HepG2 (cell line): Measurements from ENCODE around the gene CFHR3. TPM values are rescaled to one million over a fixed set of nuclear protein-coding genes. Genes with fewer than 3 reads are reported as not detected.

Experiments used
- ATAC-seq: fragments of 200-7000 bp; cut with Tn5 transposase; 3 replicates; pipeline ENCODE4 v1.9.1; 2020; ENCODE audit warnings: mild to moderate bottlenecking, moderate library complexity
- BruUV-seq: library from RNA; stranded (reverse); fragments of 400-500 nt; replicated peaks from 2 replicates; lab custom pipeline; 2021; lab: Mats Ljungman, UMichigan
- CTCF ChIA-PET: fragments of 300-600 bp; formaldehyde crosslinking; extraction: SDS; loops from one replicate; lab custom pipeline; 2021; ENCODE audit warnings: low total read pairs, inconsistent platforms, low intra/inter-chr PET ratio; lab: Yijun Ruan, JAX
- POLR2A ChIA-PET: fragments of 350-600 bp; sonication (Branson Sonifier 250); formaldehyde crosslinking; loops from one replicate; lab custom pipeline; 2020; ENCODE audit warnings: antibody characterized with exemption, inconsistent platforms; lab: Yijun Ruan, JAX
- DNase-seq: peaks from one replicate; pipeline ENCODE4 v3.0.0-alpha.2; 2015; ENCODE audit warnings: low spot score
- FAIRE-seq: peaks from 3 replicates; lab custom pipeline; 2011; peaks lifted over from hg19 to GRCh38; lab: Jason Lieb, UNC
- H2AFZ ChIP-seq: one replicate; pipeline ENCODE4 v1.6.1; 2011; ENCODE audit warnings: low read length, inconsistent platforms
- H3K27ac ChIP-seq: fragments of 300-600 bp; 3 replicates; pipeline ENCODE4 v1.8.0; 2011; ENCODE audit warnings: mixed run types, mild to moderate bottlenecking, mixed read lengths, low read length, inconsistent platforms; ENCODE audit not compliant: insufficient read depth; ENCODE audit errors: extremely low read length
- H3K27me3 ChIP-seq, 2 experiments: fragments of 200-600 bp in 1 of 2; 2 replicates in 1 of 2; 3 replicates in 1 of 2; pipeline versions ENCODE4 v1.6.0 to v1.8.0; 2011; ENCODE audit warnings: low read length in 2 of 2, mild to moderate bottlenecking in 2 of 2, moderate library complexity in 2 of 2, inconsistent platforms in 1 of 2; ENCODE audit not compliant: insufficient read depth in 2 of 2, control insufficient read depth in 1 of 2
- H3K36me3 ChIP-seq, 2 experiments: fragments of 200-600 bp in 1 of 2; replicated peaks in 1 of 2; 2 replicates in 1 of 2; 3 replicates in 1 of 2; pipeline versions ENCODE4 v1.5.1 to v1.8.0; 2011; ENCODE audit warnings: low read length in 2 of 2, inconsistent platforms in 1 of 2; ENCODE audit not compliant: insufficient read depth in 2 of 2, control insufficient read depth in 1 of 2
- H3K4me1 ChIP-seq: 2 replicates; pipeline ENCODE4 v1.5.1; 2012; ENCODE audit warnings: low read length, inconsistent platforms; ENCODE audit not compliant: insufficient read depth
- H3K4me2 ChIP-seq: 2 replicates; pipeline ENCODE4 v1.6.0; 2011; ENCODE audit warnings: low read depth, low read length, inconsistent platforms
- H3K4me3 ChIP-seq, 3 experiments: fragments of 200-600 bp in 1 of 3; sonication (generic), shearing (Covaris generic) in 1 of 3; replicated peaks in 1 of 3; 2 replicates each; pipeline ENCODE4 v1.5.1; 2011 to 2016; ENCODE audit warnings: low read length in 3 of 3, inconsistent platforms in 2 of 3, low read depth in 2 of 3, mild to moderate bottlenecking in 2 of 3, control low read depth in 1 of 3, mixed read lengths in 1 of 3; ENCODE audit not compliant: insufficient read depth in 1 of 3
- H3K79me2 ChIP-seq: one replicate; pipeline ENCODE4 v1.6.1; 2011; ENCODE audit warnings: low read length, inconsistent platforms; ENCODE audit not compliant: insufficient read depth
- H3K9ac ChIP-seq: 2 replicates; pipeline ENCODE4 v1.6.0; 2011; ENCODE audit warnings: mild to moderate bottlenecking, low read depth, low read length, inconsistent platforms; ENCODE audit not compliant: insufficient read depth
- H3K9me3 ChIP-seq: 2 replicates; pipeline ENCODE4 v1.5.1; 2012; ENCODE audit warnings: mild to moderate bottlenecking, low read length
- H4K20me1 ChIP-seq: 2 replicates; pipeline ENCODE4 v1.6.0; 2011; ENCODE audit warnings: inconsistent platforms, mild to moderate bottlenecking, low read length, moderate library complexity; ENCODE audit not compliant: insufficient read depth
- AHDC1 ChIP-seq: sonication (generic); formaldehyde crosslinking; IDR thresholded peaks from 2 replicates; pipeline ENCODE4 v1.5.1; 2020; ENCODE audit warnings: mild to moderate bottlenecking, missing genetic modification reagents, borderline replicate concordance
- ARNT2 ChIP-seq: sonication (generic); formaldehyde crosslinking; IDR thresholded peaks from 2 replicates; pipeline ENCODE4 v1.8.0; 2022; ENCODE audit warnings: mild to moderate bottlenecking, low read depth, missing genetic modification reagents, moderate library complexity
- DMTF1 ChIP-seq: sonication (generic); formaldehyde crosslinking; IDR thresholded peaks from 2 replicates; pipeline ENCODE4 v1.4.0; 2020; ENCODE audit warnings: mild to moderate bottlenecking, missing genetic modification reagents
- HES4 ChIP-seq: sonication (generic); formaldehyde crosslinking; IDR thresholded peaks from 2 replicates; pipeline ENCODE4 v1.9.0; 2021; ENCODE audit warnings: mild to moderate bottlenecking, missing genetic modification reagents, borderline replicate concordance
- RERE ChIP-seq: IDR thresholded peaks from 2 replicates; pipeline ENCODE4 v1.6.1; 2016; ENCODE audit warnings: low read depth, missing genetic modification reagents, missing compliant biosample characterization
- SMAD9 ChIP-seq: sonication (generic); formaldehyde crosslinking; IDR thresholded peaks from 2 replicates; pipeline ENCODE4 v1.5.1; 2020; ENCODE audit warnings: mild to moderate bottlenecking, missing genetic modification reagents
- TEAD2 ChIP-seq: sonication (generic); formaldehyde crosslinking; IDR thresholded peaks from 2 replicates; pipeline ENCODE4 v1.9.0; 2021; ENCODE audit warnings: missing genetic modification reagents
- ZNF615 ChIP-seq: sonication (generic); formaldehyde crosslinking; IDR thresholded peaks from 2 replicates; pipeline ENCODE4 v1.5.0; 2020; ENCODE audit warnings: mild to moderate bottlenecking, missing genetic modification reagents, borderline replicate concordance
- ZNF639 ChIP-seq: conservative IDR thresholded peaks from 2 replicates; pipeline ENCODE4 v1.6.1; 2018; ENCODE audit warnings: missing genetic modification reagents
- WGBS: methylation state at CpG from one replicate; pipeline ENCODE4 v1.1.6; 2017; ENCODE audit warnings: low lambda C conversion rate; 5-methylcytosine and 5-hydroxymethylcytosine counted together
- in situ Hi-C: cut with HindIII; loops from 2 replicates; pipeline ENCODE4 v1.10.0; 2017; ENCODE audit warnings: low pct_unique_long_range_greater_than_20kb; ENCODE audit not compliant: extremely low pct_ligation_motif_present
- intact Hi-C: fragments of 100-400 bp; cut with micrococcal nuclease; formaldehyde crosslinking; loops from one replicate; pipeline ENCODE4 v1.10.0; 2022; ENCODE audit not compliant: unreplicated experiment
- polyA plus RNA-seq, 8 experiments: library from polyadenylated mRNA; depleted of rRNA in 3 of 8; stranded (reverse) in 7 of 8; unstranded in 1 of 8; fragments of >200 nt; fragmentation: Illumina TruSeq in 4 of 8; extraction: Trizol in 4 of 8; gene quantifications; 2 replicates each; pipeline versions ENCODE4 v1.2.1 to v1.2.3, GENCODE V29; 2011 to 2016; ENCODE audit warnings: low read depth in 4 of 8, missing spikeins in 1 of 8, mixed read lengths in 1 of 8; ENCODE audit not compliant: insufficient read depth in 1 of 8
- total RNA-seq, 5 experiments: library from RNA; depleted of rRNA; stranded (reverse); fragments of >200 nt; fragmentation: Illumina TruSeq; extraction: Trizol; gene quantifications; 2 replicates each; pipeline ENCODE4 v1.2.3, GENCODE V29; 2016; ENCODE audit warnings: low read depth in 1 of 5

Gene CFHR3
- total and polyA plus RNA-seq, 2 of the 13 experiments (the other 11 are each of a cell fraction or from before 2014, with no cell fraction given) = not detected

GRCh38 chr1:196734460-196734859 lies 40.2 kb upstream of the CFHR3 start:
- Histone ChIP-seq H3K9me3 (peaks cover 18% of the 10 kb centered on the region), H3K79me2 (no peaks in the 10 kb centered on the region), H3K27me3 (no peaks in the 10 kb centered on the region), H3K4me2 (no peak overlapping the region), H3K36me3 (no peaks in the 10 kb centered on the region), H3K9ac (no peak overlapping the region), H4K20me1 (no peaks in the 10 kb centered on the region), H3K4me3 (no peak overlapping the region), H3K4me1 (no peaks in the 10 kb centered on the region), H2AFZ (no peak overlapping the region), H3K27ac (no peak overlapping the region)
- ATAC-seq (no peak), FAIRE-seq (no peak), DNase-seq (no peak)
- POLR2A ChIA-PET = no interaction called here
- 24% methylated on average over 2 of the region's 2 CpGs for WGBS
- intact Hi-C loops = no loop called here
- in situ Hi-C loops = loop anchor here (25.0 kb wide), 2 partner anchors 328 to 628 kb away; partner anchors contain the start of gene F13B
- CTCF ChIA-PET = no interaction called here
- no TSS peak for BruUV-seq
- no peak for TF ChIP-seq ZNF615
- TF ChIP-seq ZNF639 = no peak
- no peak for TF ChIP-seq AHDC1 (CRISPR knock-in tag)
- TF ChIP-seq ARNT2 (CRISPR knock-in tag) = no peak
- no peak for TF ChIP-seq TEAD2 (CRISPR knock-in tag)
- TF ChIP-seq HES4 (CRISPR knock-in tag) = no peak
- no peak for TF ChIP-seq RERE
- no peak for TF ChIP-seq SMAD9 (CRISPR knock-in tag)
- no peak for TF ChIP-seq DMTF1 (CRISPR knock-in tag)
